HG02642 (cell line): ENCODE data around the gene ZNF480.
A peak's percentile ranks its signal among the peaks of the same experiment; 100 is the strongest.
"Not testable (repeated sequence)": the region's sequence is repeated elsewhere in the genome, so short reads cannot be mapped to it uniquely, and the experiment has no call there.

Experiments used
- ATAC-seq: cut with Tn5 transposase; IDR thresholded peaks from one replicate; pipeline ENCODE4 v1.9.1; 2021; ENCODE audit warnings: mild to moderate bottlenecking; ENCODE audit not compliant: unreplicated experiment, poor library complexity

The ZNF480 gene

GRCh38 chr19:52336117-52336790 lies 39.3 kb downstream of the ZNF480 start, which contains the start of gene ZNF610:
ZNF610 (plus strand) TSS chr19:52336243; CDS start chr19:52349173, 12,930 bp downstream.
- peak; percentile 81 for ATAC-seq

DNA sequence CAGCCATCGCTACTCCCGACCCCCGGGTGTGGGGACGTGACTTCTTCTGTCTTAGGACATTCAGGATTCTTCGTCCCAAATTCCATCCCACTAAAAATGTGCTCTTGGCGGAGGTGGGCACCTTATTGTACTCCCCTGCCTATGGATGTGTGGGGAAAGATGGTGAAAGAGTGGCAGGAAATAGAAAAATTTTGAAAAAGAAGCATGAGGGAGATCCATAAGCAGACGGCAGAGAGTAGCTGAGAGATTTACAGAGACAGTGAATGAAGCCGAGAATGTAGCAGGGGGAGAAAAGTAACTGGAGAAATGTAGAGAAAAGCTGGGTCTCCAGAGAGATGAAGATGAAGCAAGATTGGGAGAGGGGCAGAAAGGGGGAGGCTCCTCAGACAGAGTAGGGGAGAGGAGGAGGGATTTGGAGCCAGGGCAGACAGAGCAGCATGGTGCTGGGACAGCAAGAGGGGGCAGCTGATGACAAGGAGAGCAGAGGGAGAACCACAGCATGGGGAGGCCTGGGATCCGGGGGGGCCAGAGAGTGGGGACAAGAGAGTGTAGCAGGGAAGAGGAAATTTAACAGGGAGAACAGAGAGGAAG lies 39.9 kb downstream of the ZNF480 start:
- no peak for ATAC-seq

DNA sequence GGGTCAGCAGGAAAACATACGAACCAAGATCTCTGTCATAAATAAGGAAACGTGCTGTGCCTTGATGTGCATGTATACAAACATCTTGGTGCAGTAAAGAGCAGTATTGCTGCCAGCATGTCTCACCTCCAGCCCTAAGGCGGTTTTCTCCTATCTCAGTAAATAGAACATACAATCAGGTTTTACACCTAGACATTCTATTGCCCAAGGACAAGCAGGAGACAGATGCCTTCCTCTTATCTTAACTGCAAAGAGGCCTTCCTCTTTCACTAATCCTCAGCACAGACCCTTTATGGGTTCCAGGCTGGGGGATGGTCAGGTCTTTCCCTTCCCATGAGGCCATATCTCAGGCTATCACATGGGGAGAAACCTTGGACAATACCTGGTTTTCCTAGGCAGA lies 42.1 kb downstream of the ZNF480 start:
- ATAC-seq: not testable (repeated sequence)

GRCh38 chr19:52343548-52343947 lies 46.6 kb downstream of the ZNF480 start:
- ATAC-seq: no peak

GRCh38 chr19:52345162-52345561 lies 48.2 kb downstream of the ZNF480 start:
- no peak for ATAC-seq

- ATAC-seq: no peak
These were observed 54.5 kb downstream of the ZNF480 start for GRCh38 chr19:52351512-52351911.

- ATAC-seq: no peak
These were observed 69.5 kb downstream of the ZNF480 start for GRCh38 chr19:52366414-52366824.

DNA sequence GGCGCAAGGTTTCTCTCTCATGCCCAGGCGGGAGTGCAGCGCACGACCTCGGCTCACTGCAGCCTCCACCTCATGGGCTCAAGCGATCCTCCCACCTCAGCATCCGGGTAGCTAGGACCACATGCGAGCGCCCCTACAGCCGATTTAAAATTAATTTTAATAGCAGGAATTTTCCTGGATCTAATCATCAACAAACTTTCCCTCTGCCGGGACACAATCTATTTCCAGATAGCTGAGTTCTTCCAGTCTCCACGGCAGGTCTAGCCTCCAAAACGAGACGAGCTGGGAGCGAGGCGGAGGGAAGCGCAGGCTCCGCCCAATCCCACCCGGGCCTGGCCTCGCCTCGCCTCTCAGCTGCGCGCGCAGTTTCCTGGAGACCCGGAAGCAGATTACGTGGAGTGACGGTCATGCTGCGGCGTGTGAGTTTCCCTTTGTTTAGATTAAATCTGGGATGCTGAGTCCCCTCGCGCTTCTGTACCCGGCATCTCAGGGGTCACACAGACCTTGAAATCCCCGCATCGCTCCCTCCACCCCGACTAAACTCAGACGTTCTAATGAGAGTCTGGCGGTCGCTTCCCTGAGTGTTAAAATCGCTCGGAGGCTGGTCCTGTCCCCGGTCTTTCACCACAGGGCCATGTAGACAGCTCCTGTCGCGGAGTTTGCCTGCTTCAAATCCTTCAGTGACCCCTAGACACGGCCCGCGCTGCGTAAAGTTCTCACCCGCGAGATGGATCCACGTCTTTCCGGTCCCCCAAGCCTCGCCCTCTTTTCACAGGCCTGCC lies 72.8 kb downstream of the ZNF480 start, which contains the start of gene ZNF880:
Gene ZNF880 (plus strand): TSS at position 365 of the 782 bp plus-strand sequence. CDS start 43 bp downstream, at position 408.
- ATAC-seq: peak; percentile 91

GRCh38 chr19:52370341-52370710 lies 73.4 kb downstream of the ZNF480 start:
- ATAC-seq: no peak
